8988T (cell line): Measurements from ENCODE around the gene RASSF4.
"Not testable (repeated sequence)": the region's sequence is repeated elsewhere in the genome, so short reads cannot be mapped to it uniquely, and the experiment has no call there.

ENCODE experiments used
- DNase-seq: peaks from one replicate; pipeline ENCODE4 v3.0.0; 2011

RASSF4 gene

DNA sequence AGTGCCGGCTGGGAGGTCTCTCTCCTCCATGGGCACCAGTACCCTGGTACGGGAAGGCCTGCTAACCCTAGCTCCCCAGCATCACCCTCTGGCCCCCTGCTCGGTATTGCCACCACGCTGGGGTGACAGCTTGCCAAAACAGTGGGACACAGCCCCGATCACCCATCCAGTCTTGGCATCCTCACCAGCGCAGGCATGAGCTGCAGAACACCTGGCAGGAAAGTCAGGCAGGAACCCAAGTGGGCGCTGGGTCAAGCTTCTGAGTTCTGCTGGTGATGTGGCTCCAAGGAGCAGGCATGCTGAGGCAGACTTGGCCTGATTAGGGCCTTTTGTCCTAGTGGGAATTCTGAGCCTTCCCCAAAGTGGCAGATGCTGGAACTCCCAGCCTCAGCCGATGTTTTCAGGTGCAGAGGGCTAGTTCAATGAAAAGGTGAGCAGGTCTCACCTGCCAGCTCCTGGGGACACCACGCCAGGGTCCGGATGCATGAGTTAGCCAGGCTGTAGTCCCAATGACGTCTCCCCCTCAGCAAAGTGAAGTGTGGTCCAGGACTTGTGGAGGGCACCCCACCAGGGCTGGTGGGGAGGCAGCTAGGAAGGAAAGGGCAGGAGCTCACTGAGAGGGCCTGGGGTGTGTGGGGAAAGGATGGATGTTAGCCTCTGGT lies 32.6 kb downstream of the RASSF4 start:
- no peak for DNase-seq

DNA sequence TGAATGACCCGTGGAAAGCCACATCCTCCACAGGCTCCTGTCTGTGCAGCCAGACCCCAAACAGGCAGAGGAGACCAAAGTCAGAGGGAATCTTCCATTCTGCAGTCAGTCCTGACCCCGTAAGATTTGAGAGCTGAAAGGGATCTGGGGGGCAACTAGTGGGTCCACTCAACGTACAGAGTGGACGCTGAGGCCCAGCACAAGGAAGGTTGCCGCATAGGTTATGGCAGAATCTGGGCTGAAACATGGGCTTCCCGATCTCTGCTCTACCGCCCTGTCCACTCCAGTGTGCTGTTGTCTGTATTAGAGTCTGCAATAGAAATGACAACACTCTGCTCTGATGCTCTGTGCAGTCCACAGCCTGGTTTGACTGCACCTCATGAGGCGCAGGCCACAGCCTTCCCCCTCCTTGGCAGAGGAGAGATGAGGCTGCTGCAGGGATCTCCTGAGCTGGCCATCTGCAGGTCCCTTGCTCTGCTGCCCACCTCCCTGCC lies 33.2 kb downstream of the RASSF4 start:
- DNase-seq = no peak

- DNase-seq = no peak
These were observed 33.8 kb downstream of the RASSF4 start for GRCh38 chr10:44993226-44993921.

GRCh38 chr10:44993922-44994751 lies 34.5 kb downstream of the RASSF4 start:
- DNase-seq = no peak

DNA sequence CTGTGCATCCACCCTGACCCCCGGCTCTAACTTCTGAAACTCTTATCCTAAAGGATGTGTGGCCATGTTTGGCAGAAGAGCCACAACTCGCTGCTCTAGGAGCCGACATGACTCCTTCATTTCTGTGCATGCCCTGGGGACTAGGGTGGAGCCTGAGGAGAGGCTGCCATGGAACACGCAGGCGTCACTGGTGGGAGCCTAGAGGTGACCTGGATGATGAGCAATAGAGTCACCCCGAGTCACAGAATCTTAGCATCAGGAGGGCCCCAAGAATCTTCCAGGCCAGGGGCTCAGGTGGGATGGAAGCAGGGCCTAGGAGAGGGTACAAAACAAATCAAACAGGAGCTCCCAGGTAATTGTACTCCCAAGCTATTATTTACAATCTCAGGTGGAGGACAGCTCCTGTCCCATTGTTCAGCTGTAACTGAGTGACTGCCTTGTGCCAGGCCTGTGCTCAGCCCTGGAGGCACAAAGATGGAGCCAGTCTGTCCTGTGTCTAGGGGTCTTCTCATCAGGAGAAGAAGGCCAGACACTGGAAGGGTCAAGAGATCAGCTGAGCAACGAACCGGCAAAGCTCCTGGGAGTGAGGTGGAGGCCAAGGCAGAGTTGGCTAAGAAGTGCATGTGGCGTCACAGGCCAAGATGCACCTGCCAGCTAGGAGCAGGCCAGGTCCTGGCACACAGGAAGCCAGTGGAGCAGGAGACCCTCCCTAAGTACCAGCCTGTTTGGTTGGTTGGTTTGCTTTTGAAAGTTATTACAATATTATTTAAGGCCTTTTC lies 35.3 kb downstream of the RASSF4 start:
- DNase-seq = no peak

- DNase-seq = no peak
These were observed 35.9 kb downstream of the RASSF4 start for GRCh38 chr10:44995581-44995913.

GRCh38 chr10:44995914-44996669 lies 36.5 kb downstream of the RASSF4 start:
- DNase-seq = no peak

DNA sequence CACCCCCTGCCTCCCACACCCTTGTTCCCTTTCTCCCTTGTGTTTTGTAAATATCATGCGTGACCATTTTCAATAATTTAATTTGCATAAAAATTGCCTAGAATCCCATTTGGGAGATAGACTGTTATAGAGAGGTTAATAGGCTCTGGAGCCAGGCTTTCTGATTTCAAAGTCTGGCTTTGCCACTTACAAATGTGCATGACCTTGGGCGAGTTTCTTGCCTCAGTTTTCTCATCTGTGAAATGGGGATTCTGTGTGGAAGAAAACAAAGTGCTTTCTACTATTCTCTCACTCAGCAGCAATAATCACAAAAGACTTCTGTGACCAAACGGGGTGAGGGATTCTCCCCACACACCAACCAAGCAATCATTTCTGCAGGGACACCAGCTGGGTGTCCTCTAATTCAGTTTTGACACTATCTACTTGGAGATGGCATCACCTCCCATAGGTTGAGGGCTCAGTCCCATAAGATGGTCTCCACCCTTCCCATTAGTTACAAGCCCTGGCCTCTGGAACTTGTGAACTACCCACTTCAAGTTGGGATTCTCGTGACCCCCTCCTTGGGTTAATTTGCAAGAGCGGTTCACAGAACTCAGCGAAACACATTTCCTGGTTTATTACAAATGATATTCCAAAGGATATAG lies 37.6 kb downstream of the RASSF4 start:
- no peak for DNase-seq

- no peak for DNase-seq
These were observed 38.6 kb downstream of the RASSF4 start for GRCh38 chr10:44998146-44998631.

GRCh38 chr10:45000138-45000751 lies 40.6 kb downstream of the RASSF4 start:
- DNase-seq = no peak

DNA sequence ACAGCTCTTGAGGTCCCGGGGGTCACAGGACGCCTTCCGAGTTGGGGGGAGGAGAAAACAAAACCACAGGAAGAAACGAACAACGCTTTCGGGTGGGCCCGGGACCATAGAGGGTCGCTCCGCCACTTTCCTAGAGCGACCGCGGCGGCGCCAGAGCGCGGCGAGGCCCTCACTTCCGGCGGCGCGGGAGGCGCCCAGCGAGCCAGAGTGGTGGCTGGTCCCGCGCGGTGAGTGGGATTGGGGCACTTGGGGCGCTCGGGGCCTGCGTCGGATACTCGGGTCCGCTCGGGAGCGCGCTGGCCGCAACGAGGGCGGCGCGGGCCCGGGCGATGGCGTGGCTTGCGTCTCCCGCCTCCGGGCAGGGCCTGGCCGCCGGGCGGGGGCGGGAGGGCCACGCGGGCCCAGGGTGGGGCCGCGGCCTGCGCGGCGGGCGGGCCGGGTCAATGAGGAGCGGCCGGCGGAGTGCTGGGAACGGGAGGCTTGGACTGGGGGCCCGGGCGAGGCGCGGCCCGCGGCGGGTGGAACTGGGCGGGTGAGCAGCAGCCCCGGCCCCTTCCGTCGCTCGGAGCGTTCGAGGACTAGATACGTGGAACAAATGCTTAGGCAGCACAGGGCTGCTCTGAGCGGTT lies 41.3 kb downstream of the RASSF4 start, which contains the start of gene ZNF22:
Gene ZNF22, plus strand, starts transcription at position 172 of the 629 bp plus-strand sequence. CDS start 2,446 bp downstream, outside the sequence.
- peak; percentile 50 for DNase-seq

DNA sequence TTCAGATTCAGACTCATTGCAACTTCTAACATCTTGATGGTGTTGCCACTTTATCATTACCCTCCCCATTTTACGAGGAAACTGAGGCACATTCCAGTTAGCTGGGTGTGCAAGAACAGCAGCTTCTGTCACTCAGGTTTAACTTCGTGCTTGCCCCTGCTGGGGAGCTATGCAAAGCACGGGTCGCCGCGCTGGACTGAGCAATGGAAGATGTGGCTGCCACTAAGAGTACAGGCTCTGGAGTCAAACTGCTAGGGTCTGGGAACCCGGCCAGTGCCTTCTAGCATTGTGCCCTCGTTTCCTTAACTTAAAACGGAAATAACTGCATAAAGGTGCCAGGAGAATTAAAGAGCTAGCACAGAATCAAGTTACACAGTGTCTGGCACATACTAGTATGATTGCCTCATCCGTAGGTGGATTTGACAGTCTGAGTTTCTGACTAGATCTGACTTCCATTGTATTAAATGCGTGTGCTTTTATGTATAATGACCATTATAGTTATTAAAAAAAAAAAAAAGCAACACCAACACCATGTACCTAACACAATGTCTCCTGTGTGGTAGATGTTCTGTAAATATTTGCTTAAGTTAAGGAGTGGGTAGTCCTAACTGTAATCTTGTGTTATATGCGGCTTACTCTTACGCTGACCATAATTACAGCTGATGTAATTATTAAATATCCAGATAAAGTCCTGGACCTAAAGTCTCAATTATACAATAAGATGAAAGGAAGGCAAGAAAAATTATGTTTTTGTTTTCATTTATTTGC lies 42.0 kb downstream of the RASSF4 start:
- peak; percentile 47 for DNase-seq

GRCh38 chr10:45003432-45004000 lies 43.9 kb downstream of the RASSF4 start:
- DNase-seq = no peak

DNA sequence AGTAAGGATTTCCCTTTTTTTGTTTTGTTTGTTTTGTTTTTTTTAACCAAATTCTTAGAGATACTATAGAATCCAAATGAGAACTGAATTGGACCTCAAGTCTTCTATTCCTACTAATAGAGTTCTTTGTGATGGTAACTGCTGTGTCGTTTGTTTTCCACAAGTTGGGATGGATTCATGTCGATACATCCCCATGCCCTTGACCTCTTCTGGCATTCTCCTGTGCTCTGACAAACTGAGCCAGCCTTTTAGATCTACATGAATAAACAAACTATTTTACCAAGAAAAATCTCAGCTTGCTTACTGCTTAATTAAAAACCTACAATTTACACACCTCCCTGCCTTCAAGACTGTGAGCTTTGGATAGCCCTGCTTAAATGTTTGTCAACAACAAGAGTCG lies 45.1 kb downstream of the RASSF4 start:
- no peak for DNase-seq

- no peak for DNase-seq
These were observed 45.7 kb downstream of the RASSF4 start for GRCh38 chr10:45005284-45005683.

GRCh38 chr10:45006276-45007030 lies 46.9 kb downstream of the RASSF4 start:
- no peak for DNase-seq

DNA sequence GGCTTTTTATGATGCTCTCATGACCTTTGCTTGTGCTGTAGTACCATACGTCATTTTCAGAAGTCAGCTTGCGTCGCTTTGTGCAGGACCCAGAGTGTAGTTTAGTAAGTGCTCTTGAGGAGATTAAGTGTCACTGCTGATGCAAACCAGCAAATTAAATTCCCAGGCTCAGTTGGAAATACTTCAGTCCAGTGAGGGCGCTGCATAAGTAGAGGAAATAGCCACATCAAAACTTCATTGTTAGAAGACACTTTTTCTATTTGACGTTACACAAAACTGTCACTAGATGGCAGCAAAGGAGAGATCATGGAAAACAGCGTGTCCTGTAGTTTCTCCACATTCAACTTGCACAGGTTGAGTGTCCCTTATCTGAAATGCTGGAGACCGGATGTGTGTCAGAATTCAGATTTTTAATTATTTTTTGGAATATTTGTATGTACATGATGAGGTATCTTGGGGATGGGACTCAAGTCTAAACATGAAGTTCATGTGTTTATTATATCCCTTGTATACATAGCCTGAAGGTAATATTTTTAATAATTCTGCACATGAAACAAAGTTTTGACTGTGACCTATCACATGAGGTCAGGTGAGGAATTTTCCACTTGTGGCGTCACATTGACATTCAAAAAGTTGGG lies 49.0 kb downstream of the RASSF4 start:
- DNase-seq = no peak

- DNase-seq = not testable (repeated sequence)
These were observed 55.0 kb downstream of the RASSF4 start for GRCh38 chr10:45014557-45014956.
